ENCODE data around the gene NSDHL.
A peak's percentile ranks its signal among the peaks of the same experiment; 100 is the strongest.

Gene NSDHL

DNA sequence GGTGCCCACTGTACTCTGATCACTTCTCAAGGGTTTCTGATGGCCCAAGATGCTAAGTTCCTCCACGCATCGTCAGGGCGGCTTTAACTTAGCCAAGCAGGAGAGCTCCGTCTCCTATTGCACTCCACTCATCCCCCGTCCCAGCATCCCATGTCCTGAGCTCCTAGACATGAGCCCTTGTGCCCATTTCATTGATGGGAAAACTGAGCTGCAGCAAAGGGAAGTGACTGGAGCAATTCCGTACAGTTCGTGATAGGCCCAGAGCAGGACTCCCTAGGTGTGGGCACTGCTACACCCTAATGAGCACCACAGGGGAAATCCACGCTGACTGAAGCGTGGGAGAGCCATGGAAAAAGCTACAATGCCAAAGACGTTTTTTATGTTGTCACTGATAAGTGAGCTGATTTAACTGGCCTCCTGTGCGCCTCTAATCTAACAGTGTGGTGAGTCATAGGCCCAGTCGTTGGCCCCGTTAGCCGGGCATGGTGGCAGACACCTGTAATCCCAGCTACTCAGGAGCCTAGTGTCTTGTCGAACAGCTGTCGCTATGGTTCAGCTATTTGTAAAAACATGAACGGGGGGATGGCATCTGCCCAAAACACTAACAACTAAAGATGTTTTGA is 14.9 kb downstream of the NSDHL start:
- peak; percentile 11 for DNase-seq

- no peak for DNase-seq
These were observed 16.4 kb downstream of the NSDHL start for GRCh38 chrX:152847281-152847680.

DNA sequence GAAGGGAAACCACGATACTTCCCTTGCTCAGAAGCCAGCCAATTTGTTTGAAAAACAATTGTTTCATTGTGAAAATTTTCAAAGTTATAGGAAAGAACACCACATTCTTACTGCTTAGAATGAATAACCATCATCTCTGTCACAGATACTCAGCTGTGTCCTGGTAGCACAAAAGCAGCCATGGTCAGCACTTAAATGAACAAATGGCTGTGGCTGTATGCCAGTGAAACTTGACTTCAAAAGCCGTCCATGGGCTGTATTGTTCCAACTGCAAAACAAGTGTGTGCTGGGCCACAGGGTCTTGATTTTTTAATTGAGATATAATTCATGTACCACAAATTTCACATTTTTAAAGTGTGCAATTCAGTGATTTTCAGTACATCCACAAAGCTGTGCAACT is 19.6 kb downstream of the NSDHL start:
- no peak for DNase-seq

DNA sequence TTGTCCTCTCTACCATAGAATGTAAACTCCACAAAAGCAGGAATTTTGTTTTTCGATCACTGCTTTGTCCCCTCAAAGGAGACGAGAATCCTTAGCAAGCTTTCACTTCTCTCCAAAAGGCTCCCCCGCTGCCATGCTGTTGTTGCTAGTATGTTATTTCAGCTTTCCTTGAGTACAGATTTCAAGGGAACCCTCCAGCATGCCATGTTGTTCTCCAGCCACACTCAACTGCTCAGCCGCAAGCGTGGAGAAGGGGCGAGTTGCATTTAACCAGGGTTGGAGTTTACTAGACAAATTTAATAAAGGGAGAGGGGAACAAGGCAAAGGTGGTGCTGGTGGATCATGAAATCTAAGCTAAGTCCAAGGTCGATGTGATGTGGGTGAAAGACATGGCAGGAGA is 23.1 kb downstream of the NSDHL start:
- no peak for DNase-seq

DNA sequence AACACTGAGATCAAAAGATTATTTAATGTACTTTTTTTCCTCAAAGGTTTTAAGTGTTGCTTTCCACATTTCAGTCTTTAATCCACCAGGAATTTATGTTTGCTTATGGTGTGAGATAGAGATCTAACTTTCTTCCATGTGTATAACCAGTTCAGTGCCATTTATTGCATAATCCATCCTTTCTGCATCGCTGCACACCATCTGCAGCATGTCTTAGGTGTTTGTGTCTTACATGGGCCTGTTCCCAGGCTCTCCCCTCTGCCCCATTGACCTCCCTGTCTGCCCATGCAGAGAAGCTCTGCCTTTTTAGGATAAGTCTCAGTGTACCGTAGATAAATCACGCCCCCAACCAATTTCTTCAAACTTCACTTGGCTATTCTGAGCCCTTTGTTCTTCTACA is 30.3 kb downstream of the NSDHL start:
- DNase-seq, result peak; percentile 57

- no peak for DNase-seq
These were observed 31.0 kb downstream of the NSDHL start for GRCh38 chrX:152861826-152862225.

DNA sequence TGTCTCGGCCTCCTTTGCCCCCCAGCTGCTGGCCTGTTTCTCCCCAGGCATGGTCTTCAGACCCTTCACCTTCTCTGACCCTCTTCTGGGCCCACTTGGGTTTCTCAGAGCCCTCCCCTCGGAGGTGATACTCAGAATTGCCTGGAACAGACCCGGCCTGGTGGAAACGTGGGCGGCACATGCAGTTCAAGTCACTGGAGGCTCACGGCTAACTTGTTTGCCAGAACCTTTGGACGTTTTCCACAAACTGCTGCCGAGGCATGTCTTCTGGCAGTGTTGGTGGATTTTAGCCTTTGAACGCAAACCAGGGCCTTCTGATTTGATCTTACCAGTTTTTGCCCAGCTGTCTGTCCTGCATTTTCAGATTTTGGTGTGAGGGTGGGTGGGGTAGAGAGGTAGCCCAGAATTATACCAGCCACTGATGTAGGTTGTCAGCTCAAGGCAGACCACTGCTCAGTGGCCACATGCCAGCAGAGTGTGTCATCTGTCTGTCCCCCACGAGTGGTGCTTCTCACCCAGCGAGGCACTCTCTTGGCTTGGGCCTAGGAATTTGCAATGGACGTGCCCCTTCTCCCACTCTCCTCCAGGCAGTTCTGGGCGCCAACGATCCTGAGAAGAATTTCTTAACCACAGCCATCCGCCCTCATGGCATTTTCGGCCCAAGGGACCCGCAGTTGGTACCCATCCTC is 34.5 kb downstream of the NSDHL start:
- DNase-seq, result no peak

DNA sequence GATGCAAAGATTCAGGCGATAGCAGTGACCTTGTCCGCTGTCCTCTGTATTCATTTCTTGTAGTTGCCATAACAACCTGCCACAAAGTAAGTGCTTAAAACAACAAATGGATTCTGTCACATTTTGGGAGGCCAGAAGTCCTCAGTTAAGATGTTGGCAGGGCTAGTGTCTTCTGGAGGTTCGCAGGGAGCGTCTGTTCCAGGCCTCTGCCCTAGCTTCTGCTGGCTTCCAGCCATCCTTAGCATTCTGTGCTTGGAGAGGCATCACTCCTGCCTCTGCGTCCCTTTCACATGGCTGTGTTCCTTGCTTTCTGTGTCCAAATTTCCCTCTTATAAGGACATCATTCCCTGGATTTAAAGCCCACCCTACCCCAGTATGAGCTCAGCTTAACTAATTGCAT is 35.5 kb downstream of the NSDHL start:
- DNase-seq, result no peak

DNA sequence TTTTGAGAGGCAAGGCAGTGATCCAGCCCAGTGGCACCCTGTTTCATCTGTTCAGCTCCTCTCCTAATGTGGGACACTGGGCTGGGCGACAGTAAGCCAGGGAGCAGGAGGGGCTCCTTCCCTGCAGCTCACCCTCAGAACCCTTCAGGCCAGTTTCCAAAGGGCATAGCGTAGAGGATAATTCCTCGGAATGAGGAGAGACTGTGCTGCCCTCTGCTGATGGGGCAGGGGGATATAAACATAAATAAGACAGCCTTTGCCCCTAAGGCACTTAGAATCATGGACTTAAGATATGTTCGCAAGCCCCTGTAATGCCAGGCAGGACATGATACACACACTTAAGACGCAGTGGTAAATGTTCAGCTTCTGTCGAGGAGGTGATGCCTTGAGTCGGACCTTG is 39.1 kb downstream of the NSDHL start:
- peak; percentile 20 for DNase-seq

GRCh38 chrX:152871260-152871659 is 40.4 kb downstream of the NSDHL start:
- no peak for DNase-seq

DNA sequence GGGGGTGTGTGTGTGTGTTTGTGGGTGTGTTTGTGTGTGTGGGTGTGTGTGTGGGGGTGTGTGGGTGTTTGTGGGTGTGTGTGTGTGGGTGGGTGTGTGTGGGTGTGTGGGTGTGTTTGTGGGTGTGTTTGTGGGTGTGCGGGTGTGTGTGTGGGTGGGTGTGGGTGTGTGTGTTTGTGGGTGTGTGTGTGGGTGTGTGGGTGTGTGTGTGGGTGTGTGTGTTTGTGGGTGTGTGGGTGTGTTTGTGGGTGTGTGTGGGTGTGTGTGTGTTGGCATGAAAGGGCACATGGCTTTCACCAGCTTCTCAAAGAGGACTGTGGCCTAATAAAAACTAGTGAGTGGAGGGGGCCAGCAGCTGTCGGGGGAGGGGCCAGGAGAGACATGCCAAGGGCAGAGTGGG is 41.7 kb downstream of the NSDHL start:
- no peak for DNase-seq

GRCh38 chrX:152873361-152873760 is 42.5 kb downstream of the NSDHL start:
- DNase-seq, result no peak

DNA sequence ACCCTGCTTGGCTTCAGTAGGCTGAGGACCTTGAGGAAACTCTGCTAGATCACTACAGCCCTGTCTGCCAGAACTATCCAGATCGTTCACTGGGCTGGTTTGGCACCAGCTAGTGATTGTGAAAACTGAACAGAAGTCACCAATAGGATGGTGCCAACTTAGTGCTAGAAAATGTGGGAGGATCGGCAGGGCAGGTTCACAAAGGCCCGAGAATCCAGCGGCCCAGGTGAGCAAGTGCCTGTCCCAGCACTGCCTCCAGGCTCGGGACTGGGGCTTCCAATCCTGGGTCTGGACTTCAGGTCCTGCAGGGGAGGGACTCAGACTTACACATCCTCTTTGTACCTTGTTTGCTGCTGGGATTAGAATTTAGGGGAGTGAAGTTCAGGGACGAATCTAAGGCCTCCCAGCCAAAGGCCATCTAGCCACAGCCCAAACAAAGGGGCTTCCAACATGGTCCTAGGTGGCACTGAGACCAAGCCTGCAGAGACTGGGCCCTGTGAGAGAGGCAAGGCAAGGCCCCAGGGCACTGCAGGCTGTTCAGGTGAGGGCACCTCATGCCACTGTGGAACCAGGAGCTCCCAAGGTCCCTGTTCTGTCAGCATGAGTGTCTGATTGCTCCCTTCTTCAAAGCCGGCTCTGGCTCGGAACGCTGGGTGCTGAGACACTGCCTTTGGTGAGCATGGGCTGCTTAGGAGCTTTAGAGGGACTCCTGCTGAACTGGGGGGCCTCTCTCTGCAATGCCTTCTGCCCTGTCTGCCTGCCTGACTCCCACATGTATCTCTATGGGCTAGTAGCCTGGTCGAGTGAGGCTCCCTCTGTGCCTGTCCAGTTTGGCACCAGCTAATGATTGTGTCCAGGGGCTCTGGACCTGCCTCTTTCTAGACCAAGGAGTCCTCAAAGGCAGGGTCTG is 46.3 kb downstream of the NSDHL start:
- no peak for DNase-seq

- peak; percentile 40 for DNase-seq
These were observed 48.3 kb downstream of the NSDHL start for GRCh38 chrX:152878976-152879755.

DNA sequence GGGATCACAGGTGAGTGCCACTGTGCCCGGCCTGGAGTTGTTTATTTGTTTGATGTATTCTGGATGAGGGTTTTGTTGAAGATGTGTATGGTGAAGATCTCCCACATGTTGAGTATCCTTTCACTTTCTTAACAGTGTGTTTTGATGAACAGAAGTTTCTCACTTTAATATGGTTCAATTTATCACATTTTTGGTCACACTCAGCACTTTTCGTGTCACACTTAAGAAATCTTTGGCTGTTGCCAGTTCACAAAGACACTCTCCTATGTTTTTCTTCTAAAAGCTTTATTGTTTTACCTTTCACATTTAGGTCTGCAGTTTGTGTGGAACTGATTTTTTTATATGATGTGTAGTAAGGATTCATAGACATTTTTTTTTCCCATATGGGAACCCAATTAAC is 50.4 kb downstream of the NSDHL start:
- no peak for DNase-seq

- DNase-seq, result no peak
These were observed 53.3 kb downstream of the NSDHL start for GRCh38 chrX:152884171-152884570.

- DNase-seq, result no peak
These were observed 55.9 kb downstream of the NSDHL start for GRCh38 chrX:152886716-152887115.

DNA sequence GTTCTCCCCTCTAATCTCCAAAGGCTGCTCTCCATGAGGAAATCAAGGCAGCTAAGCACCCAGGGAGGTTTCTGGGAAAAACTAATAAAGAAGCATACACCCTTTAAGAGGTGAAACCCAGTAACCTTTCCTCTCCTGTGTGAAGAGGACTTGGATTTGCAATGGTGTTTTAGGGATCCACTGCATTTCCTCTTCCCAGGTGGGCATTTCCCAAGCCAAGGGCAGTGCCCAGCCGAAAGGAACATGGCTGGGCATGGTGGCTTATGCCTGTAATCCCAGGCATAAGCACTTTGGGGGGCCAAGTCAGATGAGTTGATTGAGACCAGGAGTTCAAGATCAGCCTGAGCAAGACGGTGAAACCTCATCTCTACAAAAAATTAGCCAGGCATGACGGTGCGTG is 61.6 kb downstream of the NSDHL start:
- DNase-seq, result no peak

DNA sequence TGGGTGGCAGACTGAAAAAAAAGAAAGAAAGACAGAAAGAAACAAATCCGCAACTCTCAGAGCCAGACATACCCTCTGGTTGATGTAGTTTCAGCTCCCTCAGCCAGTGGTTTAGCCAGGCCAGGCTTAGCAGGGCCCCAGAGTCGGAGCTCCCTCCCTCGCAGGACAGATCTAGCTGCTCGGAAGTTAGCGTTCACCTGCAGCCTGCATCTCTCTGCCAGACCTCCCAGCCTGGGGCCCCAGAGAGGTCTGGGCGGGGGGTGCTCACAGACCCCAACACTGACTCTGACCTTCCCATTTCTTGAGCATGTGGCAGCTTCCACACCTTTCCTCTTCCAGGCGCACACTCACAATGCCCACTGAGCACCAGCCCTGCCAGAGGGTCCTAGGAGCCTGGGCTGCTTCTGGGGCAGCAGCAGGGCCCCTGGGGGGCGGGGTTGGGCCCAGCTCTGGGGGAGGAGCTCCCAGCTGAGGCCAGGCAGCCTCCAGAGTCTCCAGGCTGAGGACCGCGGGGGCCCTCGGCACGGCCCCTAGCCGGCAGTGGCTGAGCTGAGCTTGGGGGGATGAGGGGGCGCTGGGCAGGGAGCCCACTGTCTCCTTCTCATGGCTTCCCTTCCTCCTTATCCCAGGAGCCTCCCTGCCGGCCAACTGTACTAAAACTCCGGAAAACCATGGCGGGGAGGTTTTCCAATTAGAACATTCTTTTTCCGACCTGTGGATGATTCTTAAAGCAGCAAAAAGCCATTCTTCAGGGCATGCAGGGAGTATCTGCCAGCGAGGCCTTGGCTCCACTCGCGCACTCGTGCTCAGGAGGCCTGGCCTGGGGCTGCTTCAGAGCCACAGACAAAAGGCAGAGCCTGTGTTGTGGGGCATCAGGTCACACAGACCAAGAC is 62.4 kb downstream of the NSDHL start:
- no peak for DNase-seq

GRCh38 chrX:152893980-152894610 is 63.2 kb downstream of the NSDHL start:
- peak; percentile 73 for DNase-seq

DNA sequence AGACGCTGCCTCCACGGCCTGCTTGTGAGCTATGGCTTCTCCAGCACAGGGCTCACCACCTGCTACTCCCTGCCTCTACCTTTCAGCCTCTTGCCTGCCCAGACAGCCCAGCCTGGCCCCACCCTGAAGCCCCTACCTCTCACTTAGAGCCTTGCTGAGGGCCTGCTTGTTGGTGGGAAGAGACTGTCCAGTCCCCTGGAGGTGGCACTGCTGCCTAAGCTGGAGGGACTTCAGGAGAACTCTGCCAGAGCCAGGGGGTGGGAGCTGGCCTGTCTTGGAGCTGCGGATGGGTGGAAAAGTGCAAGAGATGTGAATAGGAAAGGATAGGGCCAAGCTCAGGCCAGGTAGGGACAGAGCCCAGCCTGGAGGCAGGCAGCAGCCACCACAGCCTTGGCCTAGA is 64.3 kb downstream of the NSDHL start:
- DNase-seq, result no peak
